Keratinocyte (primary cell): Measurements from ENCODE around the gene MUS81. TPM values are rescaled to one million over a fixed set of nuclear protein-coding genes. Genes with fewer than 3 reads are reported as not detected.

Source experiments
- DNase-seq: peaks from one replicate; pipeline ENCODE4 v3.0.0-alpha.2; 2011; ENCODE audit warnings: low read depth, missing footprints, low spot score
- FAIRE-seq: peaks from 2 replicates; lab custom pipeline; 2011; peaks lifted over from hg19 to GRCh38; lab: Jason Lieb, UNC
- H2AFZ ChIP-seq: 2 replicates; pipeline ENCODE4 v1.6.0; 2012; ENCODE audit warnings: low read length, control low read depth, inconsistent platforms; ENCODE audit not compliant: control insufficient read depth
- H3K27ac ChIP-seq: 2 replicates; pipeline ENCODE4 v1.5.1; 2011; ENCODE audit warnings: low read length; ENCODE audit not compliant: control insufficient read depth, insufficient read depth
- H3K27me3 ChIP-seq: 3 replicates; pipeline ENCODE4 v1.6.0; 2011; ENCODE audit warnings: low read length; ENCODE audit not compliant: control insufficient read depth, insufficient read depth; ENCODE audit errors: extremely low read depth
- H3K36me3 ChIP-seq, 2 experiments: 2 replicates in 1 of 2; 3 replicates in 1 of 2; pipeline ENCODE4 v1.5.1; 2011; ENCODE audit warnings: low read length in 2 of 2, mild to moderate bottlenecking in 1 of 2; ENCODE audit not compliant: control insufficient read depth in 2 of 2, insufficient read depth in 2 of 2; ENCODE audit errors: extremely low read depth in 1 of 2
- H3K4me1 ChIP-seq: 3 replicates; pipeline ENCODE4 v1.5.1; 2011; ENCODE audit warnings: low read length; ENCODE audit not compliant: control insufficient read depth, insufficient read depth; ENCODE audit errors: extremely low read depth
- H3K4me2 ChIP-seq: 3 replicates; pipeline ENCODE4 v1.6.0; 2011; ENCODE audit warnings: low read depth, low read length; ENCODE audit not compliant: control insufficient read depth, insufficient read depth; ENCODE audit errors: extremely low read depth
- H3K4me3 ChIP-seq, 3 experiments: fragments of 200-600 bp in 1 of 3; sonication (generic) in 1 of 3; 2 replicates in 2 of 3; 3 replicates in 1 of 3; pipeline ENCODE4 v1.5.1; 2011 to 2016; ENCODE audit warnings: low read length in 3 of 3, mild to moderate bottlenecking in 3 of 3, control low read depth in 2 of 3, inconsistent platforms in 1 of 3, low read depth in 1 of 3, mixed read lengths in 1 of 3, mixed run types in 1 of 3, moderate library complexity in 1 of 3; ENCODE audit not compliant: control insufficient read depth in 2 of 3, insufficient read depth in 2 of 3; ENCODE audit errors: extremely low read depth in 1 of 3
- H3K79me2 ChIP-seq: 2 replicates; pipeline ENCODE4 v1.6.0; 2012; ENCODE audit warnings: low read length; ENCODE audit not compliant: control insufficient read depth, insufficient read depth
- H3K9ac ChIP-seq: 3 replicates; pipeline ENCODE4 v1.6.0; 2011; ENCODE audit warnings: low read length; ENCODE audit not compliant: control insufficient read depth, insufficient read depth; ENCODE audit errors: extremely low read depth
- H3K9me1 ChIP-seq: 3 replicates; pipeline ENCODE4 v1.6.0; 2011; ENCODE audit warnings: low read length; ENCODE audit not compliant: control insufficient read depth, insufficient read depth; ENCODE audit errors: extremely low read depth
- H3K9me3 ChIP-seq: 2 replicates; pipeline ENCODE4 v1.5.1; 2012; ENCODE audit warnings: low read depth, low read length; ENCODE audit not compliant: control insufficient read depth
- H4K20me1 ChIP-seq: 3 replicates; pipeline ENCODE4 v1.6.0; 2011; ENCODE audit warnings: low read length; ENCODE audit not compliant: control insufficient read depth, insufficient read depth; ENCODE audit errors: extremely low read depth
- CTCF ChIP-seq, 3 experiments: IDR thresholded peaks in 1 of 3; conservative IDR thresholded peaks in 1 of 3; optimal IDR thresholded peaks in 1 of 3; 2 replicates in 2 of 3; 3 replicates in 1 of 3; pipeline versions ENCODE3 to v1.5.1; 2011; ENCODE audit warnings: low read length in 3 of 3, mild to moderate bottlenecking in 3 of 3, moderate library complexity in 2 of 3, control low read depth in 1 of 3, inconsistent platforms in 1 of 3; ENCODE audit not compliant: insufficient read depth in 2 of 3; ENCODE audit errors: extremely low read depth in 1 of 3
- EZH2 ChIP-seq: IDR thresholded peaks from one replicate; pipeline ENCODE4 v1.6.1; 2012; ENCODE audit warnings: inconsistent platforms, mild to moderate bottlenecking, low read length, moderate library complexity
- dilution Hi-C: fragments of 300-500 bp; cut with MboI; formaldehyde crosslinking; loops from one replicate; pipeline ENCODE4 v1.7.0; 2020; ENCODE audit warnings: low sequenced_read_pairs; ENCODE audit not compliant: extremely low pct_ligation_motif_present
- polyA plus RNA-seq, 5 experiments: library from polyadenylated mRNA; depleted of rRNA in 3 of 5; stranded (reverse) in 3 of 5; stranded (forward) in 1 of 5; unstranded in 1 of 5; fragments of >200 nt; gene quantifications; 1 replicate in 1 of 5; 2 replicates in 3 of 5; 3 replicates in 1 of 5; pipeline versions ENCODE4 v1.2.1 to v1.2.3, GENCODE V29; 2011 to 2012; ENCODE audit warnings: missing spikeins in 2 of 5, low read depth in 1 of 5, low replicate concordance in 1 of 5

The MUS81 gene
- polyA plus RNA-seq, 1 donor (not counting 4 experiments of a cell fraction or from before 2014, with no cell fraction given), result 28.0 TPM

GRCh38 chr11:65885231-65885630 lies 25.0 kb downstream of the MUS81 start:
- DNase-seq (no peak), FAIRE-seq (no peak)
- no peak overlapping the region for H2AFZ ChIP-seq
- no peak overlapping the region for H3K9ac ChIP-seq
- peaks cover 31 to 46% of the 10 kb centered on the region in 2 experiments for H3K36me3 ChIP-seq
- H3K4me1 ChIP-seq, result peaks cover 24% of the 10 kb centered on the region
- TF ChIP-seq CTCF (optimal IDR thresholded peaks at IDR 0.05 in 1 of 3, IDR thresholded peaks at IDR 0.05 in 1 of 3, conservative IDR thresholded peaks at IDR 0.05 in 1 of 3; ENCODE audit: extremely low read depth in 1 of 3, insufficient read depth in 2 of 3, low read length in 3 of 3) (no peak), EZH2 (no peak)
- no peaks in the 10 kb centered on the region for H3K9me3 ChIP-seq
- H3K4me3 ChIP-seq, result no peak overlapping the region
- no peak overlapping the region for H3K27ac ChIP-seq
- H3K79me2 ChIP-seq, result peaks cover 17% of the 10 kb centered on the region
- no peaks in the 10 kb centered on the region for H3K9me1 ChIP-seq
- H3K4me2 ChIP-seq, result no peak overlapping the region
- no peaks in the 10 kb centered on the region for H3K27me3 ChIP-seq
- H4K20me1 ChIP-seq, result no peaks in the 10 kb centered on the region
- dilution Hi-C loops, result no loop called here

- no peaks in the 10 kb centered on the region for H3K9me3 ChIP-seq
- FAIRE-seq (no peak), DNase-seq (no peak)
- H3K9me1 ChIP-seq, result no peaks in the 10 kb centered on the region
- dilution Hi-C loops, result no loop called here
- TF ChIP-seq EZH2 (no peak), CTCF (optimal IDR thresholded peaks at IDR 0.05 in 1 of 3, IDR thresholded peaks at IDR 0.05 in 1 of 3, conservative IDR thresholded peaks at IDR 0.05 in 1 of 3; ENCODE audit: extremely low read depth in 1 of 3, insufficient read depth in 2 of 3, low read length in 3 of 3) (no peak)
- no peaks in the 10 kb centered on the region for H3K27me3 ChIP-seq
- no peak overlapping the region for H3K4me2 ChIP-seq
- no peak overlapping the region for H3K27ac ChIP-seq
- H3K4me3 ChIP-seq, result no peak overlapping the region
- peaks cover 25% of the 10 kb centered on the region for H3K4me1 ChIP-seq
- no peaks in the 10 kb centered on the region for H4K20me1 ChIP-seq
- no peak overlapping the region for H2AFZ ChIP-seq
- peaks cover 17% of the 10 kb centered on the region for H3K79me2 ChIP-seq
- H3K9ac ChIP-seq, result no peak overlapping the region
- H3K36me3 ChIP-seq, result peaks cover 31 to 46% of the 10 kb centered on the region in 2 experiments
Observed at GRCh38 chr11:65885808-65886536, 25.7 kb downstream of the MUS81 start.
